Left kidney (tissue), 2 donors: ENCODE data around the gene BMAL1. TPM values are rescaled to one million over a fixed set of nuclear protein-coding genes. Genes with fewer than 3 reads are reported as not detected.

ENCODE experiments used
- DNase-seq: peaks from one replicate; pipeline ENCODE4 v3.0.0-alpha.2; 2013
- polyA plus RNA-seq: library from polyadenylated mRNA; unstranded; fragments of 120-200 nt; gene quantifications from one replicate; pipeline ENCODE4 v1.2.1, GENCODE V29; 2013; ENCODE audit not compliant: insufficient read length

Gene BMAL1
- polyA plus RNA-seq, 1 donor, result 13.7 TPM

DNA sequence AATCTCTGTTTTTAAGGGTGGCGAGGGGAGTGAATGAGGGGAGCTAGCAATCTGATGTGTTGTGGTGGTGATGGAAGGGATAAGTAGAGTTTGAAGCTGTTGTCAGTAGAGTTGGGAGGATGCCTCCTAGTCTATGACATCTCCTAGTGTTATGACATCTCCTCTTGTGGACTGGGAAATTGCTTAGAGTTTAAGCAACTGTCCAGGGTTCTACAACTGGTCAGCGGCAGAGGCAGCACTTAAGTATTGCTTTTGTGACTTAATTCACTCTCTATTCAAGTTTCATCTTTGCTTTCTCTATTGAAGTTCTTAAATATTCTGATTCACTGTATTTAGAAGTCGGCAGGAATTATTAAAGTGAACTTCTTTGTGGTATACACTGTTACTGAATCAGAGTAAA lies 13.8 kb downstream of the BMAL1 start:
- DNase-seq, result no peak

DNA sequence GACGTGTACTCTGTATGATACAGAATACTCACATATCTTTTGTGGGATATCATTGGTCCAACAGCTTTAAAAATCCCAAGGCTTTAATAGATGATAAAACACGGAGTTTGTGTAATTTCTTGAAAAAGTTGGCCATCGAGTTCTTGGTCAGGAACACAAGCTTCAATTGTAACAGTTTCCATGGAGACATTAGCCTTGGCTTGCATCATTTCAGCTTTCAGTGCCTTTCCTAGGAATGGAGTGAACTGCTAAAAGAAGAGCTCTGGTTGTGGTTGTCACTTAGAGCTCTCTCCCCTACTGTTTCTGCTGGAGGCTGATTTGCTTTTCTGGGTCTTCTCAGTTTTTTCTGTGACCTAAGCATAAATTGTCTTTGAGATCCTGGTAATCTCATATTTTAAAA lies 14.2 kb downstream of the BMAL1 start:
- DNase-seq, result no peak

DNA sequence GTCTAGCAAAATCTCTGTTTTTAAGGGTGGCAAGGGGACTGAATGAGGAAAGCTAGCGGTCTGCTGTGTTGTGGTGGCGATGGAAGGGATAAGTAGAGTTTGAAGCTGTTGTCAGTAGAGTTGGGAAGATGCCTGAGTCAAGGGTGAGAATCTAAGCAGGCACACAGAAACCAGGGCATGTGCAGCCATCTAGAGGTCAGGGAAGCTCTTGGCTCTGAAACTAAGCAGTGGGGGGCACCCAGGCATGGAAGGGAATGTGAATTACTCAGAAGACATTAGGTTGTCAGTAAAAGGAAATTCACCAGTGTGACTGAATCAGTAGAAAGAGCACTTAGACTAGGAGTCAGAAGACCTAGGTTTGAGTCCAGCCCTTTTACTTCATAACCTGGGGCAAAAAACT lies 15.4 kb downstream of the BMAL1 start:
- no peak for DNase-seq

DNA sequence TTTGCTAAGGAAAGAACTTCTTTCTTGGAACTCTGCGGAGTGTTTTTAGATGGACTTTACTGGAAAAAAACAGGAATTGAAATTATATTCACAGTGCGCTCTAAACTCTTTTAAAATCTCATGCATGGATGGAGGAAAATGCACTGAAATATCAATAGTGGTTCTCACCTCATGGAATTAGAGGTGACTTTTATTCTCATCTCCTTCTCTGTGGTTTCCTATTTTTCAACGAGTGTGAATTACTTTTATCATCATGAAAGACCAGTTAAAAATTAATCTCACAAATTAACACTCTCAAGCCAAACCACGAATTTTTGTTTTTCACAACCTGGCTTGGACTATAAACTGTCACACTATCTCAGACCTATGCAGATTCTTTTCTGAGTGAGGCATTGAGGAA lies 16.6 kb downstream of the BMAL1 start:
- no peak for DNase-seq

DNA sequence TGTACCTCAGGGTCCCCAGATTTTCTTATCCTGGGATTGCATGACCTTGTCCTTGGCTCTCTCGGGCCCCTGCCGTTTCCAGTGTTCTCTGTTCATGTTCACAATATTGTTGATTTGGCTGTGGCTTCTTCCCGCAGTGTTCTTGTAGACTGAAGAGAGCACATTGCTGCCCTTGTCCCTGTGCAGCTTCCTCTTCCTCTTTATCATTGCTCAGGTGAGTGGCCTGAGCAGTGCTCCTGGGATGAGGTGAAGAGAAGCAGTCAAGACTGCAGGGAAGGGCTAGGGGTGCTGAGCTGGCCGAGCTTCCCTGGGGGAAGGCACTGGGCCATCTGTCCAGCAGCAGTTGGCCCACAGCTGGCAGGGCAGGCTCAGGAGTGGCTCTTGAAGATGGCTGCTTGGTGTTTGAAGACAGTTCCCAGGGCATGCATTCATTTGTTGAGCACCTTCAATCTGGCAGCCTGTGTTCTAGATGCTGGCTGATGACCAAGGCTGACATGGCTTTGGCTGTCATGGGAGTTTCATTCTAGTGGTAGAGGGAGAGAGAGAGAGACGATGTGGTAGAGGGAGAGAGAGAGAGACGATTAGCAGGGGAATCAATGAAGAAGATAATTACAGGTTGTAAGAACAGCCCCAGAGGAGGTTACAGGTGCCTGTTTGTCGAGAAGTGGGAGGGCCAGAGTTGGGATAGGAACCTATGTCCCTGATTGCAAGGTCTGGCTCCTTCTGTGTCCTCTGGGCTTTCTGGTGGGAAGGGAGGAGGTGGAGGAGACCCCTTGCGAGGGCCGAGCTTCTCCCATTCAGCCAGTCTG lies 17.4 kb downstream of the BMAL1 start:
- no peak for DNase-seq

DNA sequence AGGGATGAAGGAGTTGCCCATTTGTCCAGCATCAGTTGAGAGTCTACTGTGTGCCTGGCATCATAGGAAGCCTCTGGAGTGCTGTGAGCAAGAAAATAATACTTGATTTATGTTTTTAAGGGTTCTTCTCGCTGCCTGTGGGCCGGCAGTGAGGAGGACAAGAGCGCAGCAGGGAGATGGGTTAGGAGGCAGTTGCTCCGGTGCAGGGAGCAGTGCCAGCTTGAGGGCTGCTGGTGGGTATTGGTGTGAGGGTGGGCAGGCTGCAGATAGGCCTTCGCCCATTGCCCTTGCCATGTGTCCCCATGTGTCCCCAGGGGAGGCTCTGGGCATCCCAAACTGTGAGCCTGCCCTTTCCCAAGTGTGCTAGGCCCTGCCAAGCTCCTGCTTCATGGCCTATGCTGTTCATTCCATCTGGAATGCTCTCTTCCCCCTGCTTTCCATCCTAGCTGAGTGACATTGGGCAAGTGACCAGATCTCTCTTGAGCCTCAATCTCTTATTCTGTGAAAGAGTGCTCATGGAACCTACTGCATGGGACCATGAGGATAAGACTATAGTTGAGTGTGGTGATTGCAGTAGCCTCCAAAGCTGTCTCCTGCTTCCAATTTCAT lies 19.8 kb downstream of the BMAL1 start:
- DNase-seq, result no peak

DNA sequence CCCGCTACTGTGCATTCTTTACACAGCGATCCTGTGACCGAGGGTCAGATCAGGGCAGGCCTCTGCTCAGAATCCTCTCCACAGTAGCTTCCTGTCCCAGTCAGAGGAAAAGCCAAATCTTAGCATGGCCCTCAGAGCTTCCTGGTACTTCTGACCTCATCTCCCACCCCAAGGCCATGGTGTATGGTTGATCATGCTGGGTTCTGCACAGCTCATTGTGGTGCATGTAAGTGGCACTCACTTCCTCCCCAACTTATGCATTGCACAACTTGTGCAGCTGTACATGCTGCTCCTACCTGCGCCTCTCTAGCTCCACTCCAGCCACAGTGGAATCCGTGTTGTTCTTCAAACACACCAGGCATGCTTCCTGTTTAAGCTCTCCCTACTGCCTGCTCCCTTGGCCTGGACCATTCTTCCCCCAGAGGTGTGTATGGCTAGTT lies 20.3 kb downstream of the BMAL1 start:
- DNase-seq, result no peak

DNA sequence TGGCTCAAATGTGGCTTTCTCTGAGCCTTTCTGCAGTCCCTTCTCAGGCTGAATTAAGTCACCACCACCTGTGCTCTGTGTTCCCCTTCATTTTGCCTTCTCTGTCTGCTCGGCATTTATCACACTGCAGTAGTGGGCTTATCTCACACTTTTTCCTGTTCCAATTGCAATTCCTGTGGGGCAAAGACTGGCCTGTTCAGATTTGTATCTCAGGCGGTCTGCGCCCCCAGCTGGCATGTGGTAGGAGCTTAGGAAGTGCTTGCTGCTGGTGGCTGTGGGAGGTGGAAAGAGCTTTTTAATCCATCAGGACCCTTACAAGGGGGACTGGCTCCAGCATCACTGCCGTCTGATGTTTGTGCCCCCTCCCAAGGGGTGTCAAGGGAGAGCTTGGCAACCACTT lies 21.2 kb downstream of the BMAL1 start:
- no peak for DNase-seq

DNA sequence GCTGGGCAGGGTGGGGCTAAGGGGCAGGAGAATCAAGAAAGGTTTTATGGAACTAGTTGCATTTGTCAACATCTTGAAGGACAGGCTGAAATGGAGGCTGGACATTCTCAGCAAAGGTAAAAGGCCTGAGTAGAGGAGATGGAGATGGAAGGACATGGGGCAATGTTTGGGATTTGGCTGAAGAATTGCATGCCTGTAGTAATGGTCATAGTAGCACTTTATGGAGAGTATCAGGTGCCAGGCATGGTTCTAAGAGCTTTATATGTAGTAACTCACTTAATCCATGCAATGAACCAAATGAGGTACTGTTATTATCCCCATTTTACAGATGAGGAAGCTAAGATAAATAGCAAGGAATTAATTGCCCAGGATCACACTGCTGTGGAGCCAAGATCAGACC lies 23.9 kb downstream of the BMAL1 start:
- DNase-seq, result no peak

DNA sequence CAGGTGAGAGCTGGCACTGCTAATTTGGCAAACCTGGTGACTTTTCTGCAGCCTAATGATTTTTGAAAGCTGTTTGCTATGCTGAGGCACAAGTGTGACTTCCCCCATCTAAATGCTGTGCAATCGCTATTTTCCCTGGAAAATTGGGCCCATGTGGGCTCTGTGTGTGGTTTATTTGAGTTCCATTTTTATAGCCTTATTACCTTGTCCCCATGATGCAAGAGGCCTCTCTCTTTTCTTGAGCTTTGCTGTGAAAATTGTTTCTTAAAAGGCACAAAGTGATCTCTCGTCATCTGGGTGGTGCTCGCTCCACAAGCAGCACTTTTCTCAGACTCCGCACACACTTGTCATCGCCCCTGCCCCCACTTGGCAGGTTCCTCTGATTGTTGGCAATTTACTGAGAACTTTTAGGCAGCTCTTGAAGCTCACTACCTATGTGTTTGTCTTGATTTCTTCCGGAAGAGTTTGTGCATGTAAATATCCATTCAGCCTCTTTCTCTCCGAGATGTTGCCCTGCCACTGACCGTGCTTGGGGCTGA lies 24.9 kb downstream of the BMAL1 start:
- no peak for DNase-seq

DNA sequence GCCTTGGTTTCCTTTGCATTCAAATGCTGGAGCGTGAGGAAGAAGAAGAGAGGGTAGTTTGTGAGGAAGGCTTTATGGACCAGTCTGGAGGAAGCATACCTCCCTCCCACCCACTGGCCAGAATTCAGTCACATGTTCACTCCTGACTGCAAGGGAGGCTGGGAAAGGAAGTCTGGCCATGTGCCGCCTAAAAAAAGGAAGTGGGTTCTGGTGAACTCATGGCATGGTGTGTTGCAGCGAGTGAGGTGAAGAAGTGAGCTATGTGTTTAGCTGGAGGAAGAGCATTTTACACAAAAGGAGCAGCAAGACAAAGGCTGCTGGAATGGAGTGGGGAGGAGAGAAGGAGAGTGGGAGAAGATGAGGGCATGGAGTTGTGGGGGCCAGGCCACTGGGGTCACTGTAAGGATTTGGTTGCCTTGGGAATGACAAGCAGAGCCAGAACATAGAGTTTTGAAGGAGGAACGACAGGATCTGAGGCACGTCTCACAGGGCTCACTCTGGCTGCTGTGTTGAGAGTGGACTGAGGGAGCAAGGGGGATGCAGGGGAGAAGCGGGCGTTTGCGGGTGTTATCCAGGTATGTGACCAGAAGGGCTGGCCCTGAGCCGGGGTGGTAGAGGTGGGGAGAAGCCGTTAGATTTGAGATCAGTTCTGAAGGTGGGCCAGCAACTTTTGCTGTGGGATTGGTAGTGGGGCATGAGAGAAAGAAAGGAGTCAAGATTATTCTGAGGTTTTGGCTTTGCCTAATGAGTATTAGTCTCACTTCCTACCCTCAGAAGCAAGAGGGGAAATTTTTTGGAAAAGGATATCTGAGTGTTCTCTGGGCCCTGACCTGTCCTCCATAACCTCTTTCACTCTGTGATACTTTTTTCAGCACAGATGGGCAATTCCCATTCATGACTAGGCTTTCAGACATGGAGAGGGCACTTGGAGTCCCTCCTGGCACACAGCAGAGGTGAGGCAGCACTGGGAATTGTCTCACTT lies 26.4 kb downstream of the BMAL1 start:
- DNase-seq, result no peak

DNA sequence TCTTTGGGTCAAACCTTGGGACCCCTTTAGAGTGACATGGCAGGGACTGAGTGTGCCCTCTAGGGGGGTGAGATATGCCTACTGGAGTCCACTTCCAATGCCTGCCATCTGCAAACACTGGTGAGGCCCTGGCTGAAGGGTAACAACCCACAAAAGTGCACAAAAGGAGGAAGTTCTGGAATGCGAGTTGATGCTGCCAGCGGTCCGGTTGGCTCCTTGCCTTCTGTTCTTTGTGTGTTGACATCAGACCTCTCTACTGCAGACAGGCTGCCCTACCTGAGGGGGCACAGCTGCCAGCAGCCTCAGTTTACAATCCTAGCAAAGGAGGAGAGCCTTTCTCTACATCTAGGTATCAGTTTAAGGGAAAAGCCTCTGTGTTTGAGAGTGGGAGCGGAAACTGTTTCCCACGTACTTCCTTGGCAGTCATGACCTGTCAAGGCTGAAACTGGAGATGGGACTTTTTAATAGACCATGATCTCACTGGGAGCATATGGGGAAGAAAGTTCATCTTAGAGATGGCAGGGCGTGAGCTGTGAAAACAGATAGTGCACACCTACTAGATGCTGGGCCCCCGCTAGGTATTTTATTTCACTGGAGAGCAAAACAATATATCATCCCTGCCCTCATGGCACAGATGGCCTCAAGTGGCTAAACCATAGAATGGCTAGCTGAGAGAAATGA lies 27.2 kb downstream of the BMAL1 start:
- DNase-seq, result no peak

DNA sequence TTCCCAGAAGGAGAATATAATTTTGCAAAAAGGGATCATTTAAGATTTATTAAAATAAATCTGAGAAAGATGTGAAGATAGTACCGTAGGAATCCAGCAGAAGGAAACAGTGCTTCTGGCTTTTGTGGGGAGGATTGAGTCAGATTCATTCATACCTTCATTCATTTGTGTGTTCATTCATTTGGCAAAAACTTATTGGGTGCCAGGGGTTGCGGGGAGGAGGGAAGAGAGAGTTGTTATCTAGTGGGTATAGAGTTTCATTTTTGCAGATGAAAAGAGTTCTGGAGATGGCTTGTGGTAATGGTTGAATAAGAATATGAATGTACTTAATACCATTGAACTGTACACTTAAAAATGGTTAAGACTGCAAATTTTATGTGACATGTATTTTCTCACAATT lies 31.1 kb downstream of the BMAL1 start:
- DNase-seq, result no peak

DNA sequence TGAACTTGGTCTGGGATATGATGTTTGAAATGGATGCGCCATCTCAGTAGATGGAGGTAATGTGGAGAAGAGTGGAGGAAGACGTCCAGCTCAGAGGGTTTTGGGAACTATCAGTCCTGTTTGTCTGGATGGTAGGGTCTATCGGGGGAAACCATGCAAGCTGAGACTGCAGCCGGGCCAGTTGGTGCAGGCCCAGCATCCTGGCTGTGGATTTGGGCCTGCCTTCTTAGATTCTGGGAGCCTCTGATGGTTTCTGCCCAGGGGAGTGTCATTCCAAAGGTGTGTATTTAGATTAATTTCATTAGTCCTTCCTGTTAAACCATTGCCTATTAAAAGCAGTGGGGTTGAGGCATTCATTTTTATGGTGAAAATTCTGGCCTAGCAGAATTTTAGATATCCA lies 31.6 kb downstream of the BMAL1 start:
- DNase-seq, result no peak

DNA sequence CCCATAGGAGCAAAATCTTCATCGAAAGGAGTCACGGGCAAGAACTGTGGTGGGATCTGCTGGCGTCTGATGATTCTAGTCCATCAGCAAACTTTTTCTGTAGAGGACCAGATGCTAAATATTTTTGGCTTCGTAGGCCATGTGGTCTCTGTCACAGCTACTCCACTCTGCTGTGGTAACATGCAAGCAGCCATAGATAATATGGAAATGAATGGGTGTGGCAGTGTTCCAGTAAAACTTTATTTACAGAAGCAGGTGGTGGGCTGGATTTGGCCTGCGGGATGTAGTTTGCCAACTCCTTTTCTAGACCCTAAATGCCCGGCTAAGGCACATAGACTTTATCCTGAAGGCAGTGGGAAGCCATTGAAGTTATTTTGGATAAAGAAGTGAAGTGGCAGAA lies 32.9 kb downstream of the BMAL1 start:
- DNase-seq, result no peak

DNA sequence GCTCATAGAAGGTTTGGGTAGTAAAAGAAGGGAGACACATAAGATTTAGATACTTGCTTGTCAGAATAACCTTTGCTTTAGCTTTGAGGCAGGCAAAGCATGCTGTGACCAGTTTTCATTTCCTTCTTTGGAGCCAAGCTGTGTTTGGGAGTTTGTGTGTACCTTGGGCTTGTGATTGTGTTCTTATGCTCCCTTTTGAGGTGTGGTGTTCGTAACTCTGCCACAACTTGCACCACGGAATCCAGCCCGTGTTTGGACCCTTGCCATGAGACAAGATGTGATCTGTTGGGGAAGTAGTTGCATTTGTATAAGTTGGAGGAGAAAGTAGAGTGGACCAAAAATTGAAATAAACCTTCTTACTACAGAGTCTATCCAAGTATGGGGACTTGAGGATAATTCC lies 34.0 kb downstream of the BMAL1 start:
- DNase-seq, result no peak

DNA sequence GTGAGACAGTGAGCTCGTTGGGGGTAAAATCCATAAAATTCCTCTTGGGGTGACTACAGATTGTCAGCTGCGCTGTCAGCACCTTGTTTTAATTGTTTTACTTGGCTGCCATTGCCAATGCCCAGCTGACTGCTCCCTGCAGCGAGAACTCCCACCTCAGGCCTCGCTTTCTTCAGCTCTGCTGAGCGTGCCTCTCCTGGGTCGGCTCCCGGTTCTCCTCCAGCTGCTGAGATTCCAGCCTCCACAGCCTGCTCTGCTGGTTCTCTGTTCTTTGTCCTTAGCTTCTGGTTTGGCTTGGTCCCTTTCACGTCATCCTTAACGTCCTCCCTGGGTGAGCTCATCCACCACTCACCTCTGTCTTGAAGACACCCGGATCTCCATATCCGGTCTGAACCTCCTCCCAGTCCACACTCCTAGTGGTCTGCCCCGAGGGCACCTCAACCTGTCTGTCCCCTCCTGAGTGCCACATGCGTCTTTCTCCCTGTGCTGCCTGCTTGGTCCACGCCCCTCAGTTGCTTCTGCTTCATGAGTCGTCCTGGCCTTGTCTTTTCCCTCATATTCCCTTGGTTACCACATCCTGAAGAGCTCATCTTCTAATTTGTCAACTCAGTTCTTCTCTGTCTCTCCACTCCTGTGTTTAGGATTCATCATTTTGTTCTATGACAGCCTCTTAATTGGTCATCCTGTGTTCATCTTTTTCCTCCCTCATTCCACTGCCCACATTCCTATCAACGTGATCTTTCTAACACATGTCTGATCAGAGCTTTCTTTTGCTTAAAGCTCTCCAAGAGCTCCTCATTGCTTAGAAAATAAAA lies 35.6 kb downstream of the BMAL1 start:
- no peak for DNase-seq

DNA sequence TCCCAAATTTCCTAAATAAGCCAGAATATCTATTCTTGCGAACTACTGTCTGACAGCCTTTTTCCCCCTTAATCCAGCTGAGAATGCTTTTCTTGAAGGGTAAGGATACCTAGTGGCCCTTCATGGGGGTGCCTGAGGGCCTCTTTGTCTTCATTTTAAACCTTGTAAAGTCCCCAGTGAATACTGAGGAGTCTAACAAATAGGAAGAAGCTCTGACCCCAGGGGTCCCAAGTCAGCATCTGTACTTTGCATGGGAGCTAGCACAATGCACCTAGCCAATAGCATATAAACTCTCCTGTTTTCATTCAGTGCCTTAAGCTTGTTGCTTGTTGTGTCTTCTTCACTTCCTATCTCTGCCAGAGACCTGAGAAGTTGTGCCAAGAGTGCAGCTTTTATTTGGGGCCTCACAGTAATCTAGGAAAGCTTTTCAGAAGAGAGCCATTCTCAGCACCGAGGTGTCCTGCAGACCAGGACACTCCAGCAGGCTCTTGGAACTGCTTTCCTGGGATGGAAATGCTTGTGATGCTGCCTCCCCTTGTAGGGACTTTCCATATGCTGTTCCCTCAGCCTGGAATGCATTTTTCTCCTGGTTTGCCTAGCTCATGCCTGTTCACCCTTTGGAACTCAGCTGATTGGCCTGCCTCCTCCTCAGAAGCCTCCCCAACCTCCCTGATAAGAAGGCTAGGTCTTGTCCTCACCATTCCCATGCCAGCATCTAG lies 37.2 kb downstream of the BMAL1 start:
- DNase-seq, result no peak

DNA sequence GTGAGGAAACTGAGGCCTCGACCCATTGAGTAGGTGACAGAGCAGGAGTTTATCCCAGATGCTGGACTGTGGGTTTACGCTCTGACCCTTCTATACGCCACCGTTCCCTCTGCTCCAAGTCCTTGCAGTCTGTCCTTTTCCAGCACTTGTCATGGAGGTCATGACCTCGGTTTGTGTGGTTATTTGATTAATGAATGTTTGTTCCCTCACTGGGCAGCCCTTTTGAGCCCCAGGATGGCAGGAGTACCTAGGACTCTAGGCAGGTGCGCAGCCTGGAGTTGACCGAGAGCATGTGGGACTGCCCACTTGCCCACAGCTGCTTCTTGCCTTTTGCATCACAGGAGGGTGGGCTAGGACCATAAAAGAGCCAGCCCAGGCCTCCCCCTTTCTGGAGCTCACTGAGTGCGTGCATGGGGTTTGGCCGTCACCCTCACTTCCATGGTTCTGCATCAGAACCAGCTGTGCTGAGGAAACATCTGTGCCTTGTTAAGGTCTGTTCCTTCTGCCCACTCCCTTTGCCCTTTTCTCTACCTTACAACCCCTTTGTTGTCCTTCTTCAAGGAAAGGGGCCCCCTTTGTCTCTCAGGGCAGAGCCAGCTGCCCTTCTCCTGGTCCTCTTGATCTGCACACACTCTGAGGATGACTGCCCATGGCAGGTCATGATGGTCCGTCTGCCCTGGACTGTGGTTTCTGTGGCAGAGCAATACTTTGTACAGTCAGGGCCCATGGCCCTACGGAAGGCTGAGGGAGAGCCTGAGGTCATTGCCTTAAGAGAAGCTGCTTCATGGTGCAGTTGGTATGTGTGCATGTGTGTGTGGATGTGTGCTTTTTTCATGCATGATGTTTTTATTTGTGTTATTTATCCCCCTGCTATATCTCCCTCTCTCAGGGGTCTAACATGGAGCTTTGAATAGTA lies 38.2 kb downstream of the BMAL1 start:
- DNase-seq, result no peak
